HEK293 (cell line): ENCODE data around the gene HOXA4.

ENCODE experiments used
- BCL11A ChIP-seq: fragments of 450-650 bp; formaldehyde crosslinking; IDR thresholded peaks from 2 replicates; pipeline ENCODE4 v1.5.1; 2016; ENCODE audit warnings: low read depth, missing biosample characterization, missing genetic modification characterization
- MYNN ChIP-seq: fragments of 450-650 bp; formaldehyde crosslinking; IDR thresholded peaks from 2 replicates; pipeline ENCODE4 v1.5.1; 2016; ENCODE audit warnings: missing biosample characterization, missing genetic modification characterization, borderline replicate concordance
- ZBTB11 ChIP-seq: fragments of 450-650 bp; formaldehyde crosslinking; conservative IDR thresholded peaks from 2 replicates; pipeline ENCODE4 v1.5.1; 2016; ENCODE audit warnings: low read depth, missing biosample characterization, missing genetic modification characterization
- ZNF274 ChIP-seq, 2 experiments: fragments of 200-500 bp in 1 of 2; fragments of 450-650 bp in 1 of 2; sonication (Bioruptor generic) in 1 of 2; formaldehyde crosslinking in 1 of 2; IDR thresholded peaks; 2 replicates each; pipeline versions ENCODE4 v1.5.1 to v1.6.1; 2014 to 2016; ENCODE audit warnings: borderline replicate concordance in 1 of 2, inconsistent platforms in 1 of 2, low read length in 1 of 2, missing biosample characterization in 1 of 2, missing genetic modification characterization in 1 of 2
- ZNF521 ChIP-seq: fragments of 450-650 bp; formaldehyde crosslinking; IDR thresholded peaks from 2 replicates; pipeline ENCODE4 v1.5.1; 2017; ENCODE audit warnings: missing biosample characterization, mild to moderate bottlenecking, missing genetic modification characterization
- ZNF76 ChIP-seq: fragments of 450-650 bp; formaldehyde crosslinking; IDR thresholded peaks from 2 replicates; pipeline ENCODE4; 2016; ENCODE audit warnings: low read depth, missing biosample characterization, missing genetic modification characterization, borderline replicate concordance
- TF ChIP-seq, protein P1 (sequence below): fragments of 450-650 bp; formaldehyde crosslinking; IDR thresholded peaks from 2 replicates; pipeline ENCODE4 v1.5.1; 2016; ENCODE audit warnings: missing biosample characterization, missing genetic modification characterization
- TF ChIP-seq, protein P2 (sequence below): fragments of 450-650 bp; formaldehyde crosslinking; IDR thresholded peaks from 2 replicates; pipeline ENCODE4 v1.5.1; 2016; ENCODE audit warnings: missing biosample characterization, missing genetic modification characterization

- TF ChIP-seq ZNF274 (IDR thresholded peaks at IDR 0.05; ENCODE audit: low read length): no peak
- no peak for TF ChIP-seq ZNF274 (tag by site-specific recombination; IDR thresholded peaks at IDR 0.05; ENCODE audit: borderline replicate concordance)
- TF ChIP-seq BCL11A (tag by site-specific recombination): 0 out of 2 replicates have a peak, but pooled peaks have one; percentile 14
- no peak for TF ChIP-seq ZNF521 (tag by site-specific recombination)
- peak; percentile 63 for TF ChIP-seq MYNN (tag by site-specific recombination)
- TF ChIP-seq, protein P1, sequence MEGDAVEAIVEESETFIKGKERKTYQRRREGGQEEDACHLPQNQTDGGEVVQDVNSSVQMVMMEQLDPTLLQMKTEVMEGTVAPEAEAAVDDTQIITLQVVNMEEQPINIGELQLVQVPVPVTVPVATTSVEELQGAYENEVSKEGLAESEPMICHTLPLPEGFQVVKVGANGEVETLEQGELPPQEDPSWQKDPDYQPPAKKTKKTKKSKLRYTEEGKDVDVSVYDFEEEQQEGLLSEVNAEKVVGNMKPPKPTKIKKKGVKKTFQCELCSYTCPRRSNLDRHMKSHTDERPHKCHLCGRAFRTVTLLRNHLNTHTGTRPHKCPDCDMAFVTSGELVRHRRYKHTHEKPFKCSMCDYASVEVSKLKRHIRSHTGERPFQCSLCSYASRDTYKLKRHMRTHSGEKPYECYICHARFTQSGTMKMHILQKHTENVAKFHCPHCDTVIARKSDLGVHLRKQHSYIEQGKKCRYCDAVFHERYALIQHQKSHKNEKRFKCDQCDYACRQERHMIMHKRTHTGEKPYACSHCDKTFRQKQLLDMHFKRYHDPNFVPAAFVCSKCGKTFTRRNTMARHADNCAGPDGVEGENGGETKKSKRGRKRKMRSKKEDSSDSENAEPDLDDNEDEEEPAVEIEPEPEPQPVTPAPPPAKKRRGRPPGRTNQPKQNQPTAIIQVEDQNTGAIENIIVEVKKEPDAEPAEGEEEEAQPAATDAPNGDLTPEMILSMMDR: peak; percentile 83
- TF ChIP-seq ZBTB11 (tag by site-specific recombination): peak; percentile 34; the same call in 1 of the 2 replicates
- TF ChIP-seq, protein P2, sequence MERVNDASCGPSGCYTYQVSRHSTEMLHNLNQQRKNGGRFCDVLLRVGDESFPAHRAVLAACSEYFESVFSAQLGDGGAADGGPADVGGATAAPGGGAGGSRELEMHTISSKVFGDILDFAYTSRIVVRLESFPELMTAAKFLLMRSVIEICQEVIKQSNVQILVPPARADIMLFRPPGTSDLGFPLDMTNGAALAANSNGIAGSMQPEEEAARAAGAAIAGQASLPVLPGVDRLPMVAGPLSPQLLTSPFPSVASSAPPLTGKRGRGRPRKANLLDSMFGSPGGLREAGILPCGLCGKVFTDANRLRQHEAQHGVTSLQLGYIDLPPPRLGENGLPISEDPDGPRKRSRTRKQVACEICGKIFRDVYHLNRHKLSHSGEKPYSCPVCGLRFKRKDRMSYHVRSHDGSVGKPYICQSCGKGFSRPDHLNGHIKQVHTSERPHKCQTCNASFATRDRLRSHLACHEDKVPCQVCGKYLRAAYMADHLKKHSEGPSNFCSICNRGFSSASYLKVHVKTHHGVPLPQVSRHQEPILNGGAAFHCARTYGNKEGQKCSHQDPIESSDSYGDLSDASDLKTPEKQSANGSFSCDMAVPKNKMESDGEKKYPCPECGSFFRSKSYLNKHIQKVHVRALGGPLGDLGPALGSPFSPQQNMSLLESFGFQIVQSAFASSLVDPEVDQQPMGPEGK: peak; percentile 45
- no peak; the same call in 1 of the 2 replicates for TF ChIP-seq ZNF76 (tag by site-specific recombination)
These were observed 49.2 kb upstream of the HOXA4 start for GRCh38 chr7:27179503-27180430.
